WTC11 (cell line): ENCODE results near the gene RIGI. TPM values are rescaled to one million over a fixed set of nuclear protein-coding genes. Genes with fewer than 3 reads are reported as not detected.

Experiments used
- ATF1 ChIP-seq: sonication (generic); formaldehyde crosslinking; IDR thresholded peaks from 2 replicates; pipeline ENCODE4 v1.8.1; 2023; ENCODE audit warnings: mild to moderate bottlenecking, moderate library complexity, missing genetic modification reagents
- CBFB ChIP-seq: sonication (generic); formaldehyde crosslinking; IDR thresholded peaks from 2 replicates; pipeline ENCODE4 v1.8.1; 2022; ENCODE audit warnings: mild to moderate bottlenecking, low read depth, missing genetic modification reagents
- GABPB1 ChIP-seq: sonication (generic); formaldehyde crosslinking; IDR thresholded peaks from 2 replicates; pipeline ENCODE4 v1.8.1; 2023; ENCODE audit warnings: mild to moderate bottlenecking, missing genetic modification reagents
- HMGA2 ChIP-seq: fragments of 250-450 bp; sonication (Bioruptor Pico); IDR thresholded peaks from 2 replicates; pipeline ENCODE4 v1.4.0; 2021; ENCODE audit warnings: mild to moderate bottlenecking, moderate library complexity
- MYBL2 ChIP-seq: sonication (generic); formaldehyde crosslinking; IDR thresholded peaks from 2 replicates; pipeline ENCODE4 v1.8.1; 2023; ENCODE audit warnings: mild to moderate bottlenecking, moderate library complexity, missing genetic modification reagents
- NFATC4 ChIP-seq: fragments of 250-450 bp; sonication (Bioruptor Pico); IDR thresholded peaks from 2 replicates; pipeline ENCODE4 v1.9.0; 2021; ENCODE audit warnings: mild to moderate bottlenecking
- PRRX2 ChIP-seq: fragments of 250-450 bp; sonication (Bioruptor Pico); IDR thresholded peaks from 2 replicates; pipeline ENCODE4 v1.8.0; 2021; ENCODE audit warnings: mild to moderate bottlenecking
- SP1 ChIP-seq: sonication (generic); formaldehyde crosslinking; conservative IDR thresholded peaks from 2 replicates; pipeline ENCODE4 v1.8.1; 2022; ENCODE audit warnings: missing genetic modification reagents
- TCF7 ChIP-seq: sonication (generic); formaldehyde crosslinking; IDR thresholded peaks from 2 replicates; pipeline ENCODE4 v1.8.0; 2022; ENCODE audit warnings: mild to moderate bottlenecking, low read depth, missing genetic modification reagents, moderate library complexity
- TEAD4 ChIP-seq: sonication (generic); formaldehyde crosslinking; IDR thresholded peaks from 2 replicates; pipeline ENCODE4 v1.8.0; 2022; ENCODE audit warnings: mild to moderate bottlenecking, missing genetic modification reagents
- ZNF121 ChIP-seq: sonication (generic); formaldehyde crosslinking; IDR thresholded peaks from 2 replicates; pipeline ENCODE4 v1.8.0; 2023; ENCODE audit warnings: missing genetic modification reagents
- ZNF219 ChIP-seq: sonication (generic); formaldehyde crosslinking; IDR thresholded peaks from 2 replicates; pipeline ENCODE4 v1.8.0; 2023; ENCODE audit warnings: missing genetic modification reagents, mild to moderate bottlenecking, borderline replicate concordance
- ZNF232 ChIP-seq: sonication (generic); formaldehyde crosslinking; IDR thresholded peaks from 2 replicates; pipeline ENCODE4 v1.8.0; 2022; ENCODE audit warnings: mild to moderate bottlenecking, missing genetic modification reagents
- ZNF263 ChIP-seq: sonication (generic); formaldehyde crosslinking; IDR thresholded peaks from 2 replicates; pipeline ENCODE4 v1.8.1; 2022; ENCODE audit warnings: low read depth, mild to moderate bottlenecking, moderate library complexity, missing genetic modification reagents
- ZNF317 ChIP-seq: sonication (generic); formaldehyde crosslinking; IDR thresholded peaks from 2 replicates; pipeline ENCODE4 v1.8.1; 2023; ENCODE audit warnings: low read depth, mild to moderate bottlenecking, moderate library complexity, missing genetic modification reagents, borderline replicate concordance
- ZNF416 ChIP-seq: fragments of 250-450 bp; sonication (Bioruptor Pico); IDR thresholded peaks from 2 replicates; pipeline ENCODE4 v1.9.0; 2021; ENCODE audit warnings: mild to moderate bottlenecking, inconsistent platforms
- ZNF423 ChIP-seq: fragments of 250-450 bp; sonication (Bioruptor Pico); IDR thresholded peaks from 2 replicates; pipeline ENCODE4 v2.1.2; 2022; ENCODE audit warnings: mild to moderate bottlenecking, moderate library complexity
- total RNA-seq: library from RNA; stranded (reverse); gene quantifications from 3 replicates; pipeline ENCODE4 v1.2.3, GENCODE V29; 2021
- TF ChIP-seq, protein P1 (sequence below): sonication (generic); formaldehyde crosslinking; IDR thresholded peaks from 2 replicates; pipeline ENCODE4 v1.8.1; 2022; ENCODE audit warnings: missing genetic modification reagents, borderline replicate concordance
- TF ChIP-seq, protein P2 (sequence below): fragments of 200-600 bp; IDR thresholded peaks from 2 replicates; pipeline ENCODE4 v1.8.0; 2022; ENCODE audit warnings: antibody characterized with exemption
- TF ChIP-seq, protein P3 (sequence below): sonication (generic); formaldehyde crosslinking; IDR thresholded peaks from 2 replicates; pipeline ENCODE4 v1.8.0; 2022; ENCODE audit warnings: mild to moderate bottlenecking, missing genetic modification reagents
- TF ChIP-seq, protein P4 (sequence below): sonication (generic); formaldehyde crosslinking; IDR thresholded peaks from 2 replicates; pipeline ENCODE4 v1.8.1; 2022; ENCODE audit warnings: low read depth, missing genetic modification reagents, borderline replicate concordance
- TF ChIP-seq, protein P5 (sequence below): sonication (generic); formaldehyde crosslinking; IDR thresholded peaks from 2 replicates; pipeline ENCODE4 v1.8.1; 2022; ENCODE audit warnings: mild to moderate bottlenecking, moderate library complexity, missing genetic modification reagents
- TF ChIP-seq, protein P6 (sequence below): sonication (generic); formaldehyde crosslinking; IDR thresholded peaks from 2 replicates; pipeline ENCODE4 v1.8.1; 2023; ENCODE audit warnings: mild to moderate bottlenecking, moderate library complexity, missing genetic modification reagents
- TF ChIP-seq, protein P7 (sequence below): sonication (generic); formaldehyde crosslinking; IDR thresholded peaks from 2 replicates; pipeline ENCODE4 v1.8.0; 2022; ENCODE audit warnings: mild to moderate bottlenecking, missing genetic modification reagents
- TF ChIP-seq, protein P8 (sequence below): fragments of 250-450 bp; sonication (Bioruptor Pico); IDR thresholded peaks from 2 replicates; pipeline ENCODE4 v1.8.0; 2021; ENCODE audit warnings: mild to moderate bottlenecking

The RIGI gene
- total RNA-seq, 1 experiment from 2014 or later, result 7.5 TPM

DNA sequence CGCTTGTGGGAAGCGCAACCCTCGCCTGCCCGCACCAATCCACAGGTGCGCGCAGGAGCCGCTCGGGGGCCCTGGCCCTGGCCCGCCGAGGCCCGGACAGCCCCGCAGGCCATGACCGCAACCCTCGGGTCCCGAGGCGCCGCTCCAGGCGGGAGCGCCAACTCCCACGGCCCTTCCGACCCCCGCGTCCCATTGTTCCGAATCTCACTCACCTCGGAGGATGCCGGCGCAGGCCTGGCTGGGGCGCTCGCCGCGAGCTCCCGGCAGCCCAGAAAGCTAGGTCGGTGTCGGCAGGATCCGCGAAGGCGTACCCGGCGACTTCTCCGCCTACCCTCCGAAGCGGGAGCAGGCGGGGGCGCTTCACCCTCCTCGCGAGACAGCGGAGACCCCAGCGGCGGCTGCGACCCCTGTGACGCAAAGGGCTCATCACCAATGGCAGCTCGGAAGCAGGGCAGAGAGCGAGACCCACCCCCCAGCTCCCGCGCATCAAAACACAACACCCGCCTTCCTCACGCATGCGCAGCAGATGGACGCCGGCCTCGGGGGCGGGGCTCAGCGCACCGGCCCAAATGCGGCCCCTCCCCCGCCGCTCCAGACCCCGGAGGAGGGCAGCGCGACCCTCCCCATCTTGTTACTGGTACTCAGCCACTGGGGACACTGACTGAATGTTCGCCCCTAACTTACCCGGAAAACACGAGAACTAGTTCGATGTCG lies 24.7 kb upstream of the RIGI start (continued):
- TF ChIP-seq, protein P1, sequence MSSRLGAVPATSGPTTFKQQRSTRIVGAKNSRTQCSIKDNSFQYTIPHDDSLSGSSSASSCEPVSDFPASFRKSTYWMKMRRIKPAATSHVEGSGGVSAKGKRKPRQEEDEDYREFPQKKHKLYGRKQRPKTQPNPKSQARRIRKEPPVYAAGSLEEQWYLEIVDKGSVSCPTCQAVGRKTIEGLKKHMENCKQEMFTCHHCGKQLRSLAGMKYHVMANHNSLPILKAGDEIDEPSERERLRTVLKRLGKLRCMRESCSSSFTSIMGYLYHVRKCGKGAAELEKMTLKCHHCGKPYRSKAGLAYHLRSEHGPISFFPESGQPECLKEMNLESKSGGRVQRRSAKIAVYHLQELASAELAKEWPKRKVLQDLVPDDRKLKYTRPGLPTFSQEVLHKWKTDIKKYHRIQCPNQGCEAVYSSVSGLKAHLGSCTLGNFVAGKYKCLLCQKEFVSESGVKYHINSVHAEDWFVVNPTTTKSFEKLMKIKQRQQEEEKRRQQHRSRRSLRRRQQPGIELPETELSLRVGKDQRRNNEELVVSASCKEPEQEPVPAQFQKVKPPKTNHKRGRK, result no peak
- TF ChIP-seq ZNF219 (CRISPR knock-in tag), result no peak
- TF ChIP-seq, protein P2, sequence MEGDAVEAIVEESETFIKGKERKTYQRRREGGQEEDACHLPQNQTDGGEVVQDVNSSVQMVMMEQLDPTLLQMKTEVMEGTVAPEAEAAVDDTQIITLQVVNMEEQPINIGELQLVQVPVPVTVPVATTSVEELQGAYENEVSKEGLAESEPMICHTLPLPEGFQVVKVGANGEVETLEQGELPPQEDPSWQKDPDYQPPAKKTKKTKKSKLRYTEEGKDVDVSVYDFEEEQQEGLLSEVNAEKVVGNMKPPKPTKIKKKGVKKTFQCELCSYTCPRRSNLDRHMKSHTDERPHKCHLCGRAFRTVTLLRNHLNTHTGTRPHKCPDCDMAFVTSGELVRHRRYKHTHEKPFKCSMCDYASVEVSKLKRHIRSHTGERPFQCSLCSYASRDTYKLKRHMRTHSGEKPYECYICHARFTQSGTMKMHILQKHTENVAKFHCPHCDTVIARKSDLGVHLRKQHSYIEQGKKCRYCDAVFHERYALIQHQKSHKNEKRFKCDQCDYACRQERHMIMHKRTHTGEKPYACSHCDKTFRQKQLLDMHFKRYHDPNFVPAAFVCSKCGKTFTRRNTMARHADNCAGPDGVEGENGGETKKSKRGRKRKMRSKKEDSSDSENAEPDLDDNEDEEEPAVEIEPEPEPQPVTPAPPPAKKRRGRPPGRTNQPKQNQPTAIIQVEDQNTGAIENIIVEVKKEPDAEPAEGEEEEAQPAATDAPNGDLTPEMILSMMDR, result no peak
- TF ChIP-seq, protein P3, sequence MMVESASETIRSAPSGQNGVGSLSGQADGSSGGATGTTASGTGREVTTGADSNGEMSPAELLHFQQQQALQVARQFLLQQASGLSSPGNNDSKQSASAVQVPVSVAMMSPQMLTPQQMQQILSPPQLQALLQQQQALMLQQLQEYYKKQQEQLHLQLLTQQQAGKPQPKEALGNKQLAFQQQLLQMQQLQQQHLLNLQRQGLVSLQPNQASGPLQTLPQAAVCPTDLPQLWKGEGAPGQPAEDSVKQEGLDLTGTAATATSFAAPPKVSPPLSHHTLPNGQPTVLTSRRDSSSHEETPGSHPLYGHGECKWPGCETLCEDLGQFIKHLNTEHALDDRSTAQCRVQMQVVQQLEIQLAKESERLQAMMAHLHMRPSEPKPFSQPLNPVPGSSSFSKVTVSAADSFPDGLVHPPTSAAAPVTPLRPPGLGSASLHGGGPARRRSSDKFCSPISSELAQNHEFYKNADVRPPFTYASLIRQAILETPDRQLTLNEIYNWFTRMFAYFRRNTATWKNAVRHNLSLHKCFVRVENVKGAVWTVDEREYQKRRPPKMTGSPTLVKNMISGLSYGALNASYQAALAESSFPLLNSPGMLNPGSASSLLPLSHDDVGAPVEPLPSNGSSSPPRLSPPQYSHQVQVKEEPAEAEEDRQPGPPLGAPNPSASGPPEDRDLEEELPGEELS (CRISPR knock-in tag), result peak; percentile 51; the same call in 1 of the 2 replicates
- TF ChIP-seq SP1 (CRISPR knock-in tag), result peak; percentile 57
- peak; percentile 100 for TF ChIP-seq ZNF121 (CRISPR knock-in tag)
- TF ChIP-seq TEAD4 (CRISPR knock-in tag), result no peak
- TF ChIP-seq PRRX2 (CRISPR knock-in tag), result no peak
- TF ChIP-seq GABPB1 (CRISPR knock-in tag), result no peak; the same call in 1 of the 2 replicates
- no peak for TF ChIP-seq ATF1
- TF ChIP-seq, protein P4, sequence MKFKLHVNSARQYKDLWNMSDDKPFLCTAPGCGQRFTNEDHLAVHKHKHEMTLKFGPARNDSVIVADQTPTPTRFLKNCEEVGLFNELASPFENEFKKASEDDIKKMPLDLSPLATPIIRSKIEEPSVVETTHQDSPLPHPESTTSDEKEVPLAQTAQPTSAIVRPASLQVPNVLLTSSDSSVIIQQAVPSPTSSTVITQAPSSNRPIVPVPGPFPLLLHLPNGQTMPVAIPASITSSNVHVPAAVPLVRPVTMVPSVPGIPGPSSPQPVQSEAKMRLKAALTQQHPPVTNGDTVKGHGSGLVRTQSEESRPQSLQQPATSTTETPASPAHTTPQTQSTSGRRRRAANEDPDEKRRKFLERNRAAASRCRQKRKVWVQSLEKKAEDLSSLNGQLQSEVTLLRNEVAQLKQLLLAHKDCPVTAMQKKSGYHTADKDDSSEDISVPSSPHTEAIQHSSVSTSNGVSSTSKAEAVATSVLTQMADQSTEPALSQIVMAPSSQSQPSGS, result no peak
- TF ChIP-seq, protein P5, sequence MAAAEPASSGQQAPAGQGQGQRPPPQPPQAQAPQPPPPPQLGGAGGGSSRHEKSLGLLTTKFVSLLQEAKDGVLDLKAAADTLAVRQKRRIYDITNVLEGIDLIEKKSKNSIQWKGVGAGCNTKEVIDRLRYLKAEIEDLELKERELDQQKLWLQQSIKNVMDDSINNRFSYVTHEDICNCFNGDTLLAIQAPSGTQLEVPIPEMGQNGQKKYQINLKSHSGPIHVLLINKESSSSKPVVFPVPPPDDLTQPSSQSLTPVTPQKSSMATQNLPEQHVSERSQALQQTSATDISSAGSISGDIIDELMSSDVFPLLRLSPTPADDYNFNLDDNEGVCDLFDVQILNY (CRISPR knock-in tag), result peak; percentile 67; the same call in 1 of the 2 replicates
- TF ChIP-seq ZNF317 (CRISPR knock-in tag), result no peak
- TF ChIP-seq ZNF232 (CRISPR knock-in tag), result peak; percentile 71; the same call in 1 of the 2 replicates
- TF ChIP-seq ZNF416 (CRISPR knock-in tag), result peak; percentile 48; the same call in 1 of the 2 replicates
- TF ChIP-seq, protein P6, sequence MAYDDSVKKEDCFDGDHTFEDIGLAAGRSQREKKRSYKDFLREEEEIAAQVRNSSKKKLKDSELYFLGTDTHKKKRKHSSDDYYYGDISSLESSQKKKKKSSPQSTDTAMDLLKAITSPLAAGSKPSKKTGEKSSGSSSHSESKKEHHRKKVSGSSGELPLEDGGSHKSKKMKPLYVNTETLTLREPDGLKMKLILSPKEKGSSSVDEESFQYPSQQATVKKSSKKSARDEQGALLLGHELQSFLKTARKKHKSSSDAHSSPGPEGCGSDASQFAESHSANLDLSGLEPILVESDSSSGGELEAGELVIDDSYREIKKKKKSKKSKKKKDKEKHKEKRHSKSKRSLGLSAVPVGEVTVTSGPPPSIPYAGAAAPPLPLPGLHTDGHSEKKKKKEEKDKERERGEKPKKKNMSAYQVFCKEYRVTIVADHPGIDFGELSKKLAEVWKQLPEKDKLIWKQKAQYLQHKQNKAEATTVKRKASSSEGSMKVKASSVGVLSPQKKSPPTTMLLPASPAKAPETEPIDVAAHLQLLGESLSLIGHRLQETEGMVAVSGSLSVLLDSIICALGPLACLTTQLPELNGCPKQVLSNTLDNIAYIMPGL, result peak; percentile 91
- TF ChIP-seq MYBL2, result 0 out of 2 replicates have a peak, but pooled peaks have one; percentile 51
- TF ChIP-seq, protein P7, sequence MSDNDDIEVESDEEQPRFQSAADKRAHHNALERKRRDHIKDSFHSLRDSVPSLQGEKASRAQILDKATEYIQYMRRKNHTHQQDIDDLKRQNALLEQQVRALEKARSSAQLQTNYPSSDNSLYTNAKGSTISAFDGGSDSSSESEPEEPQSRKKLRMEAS (CRISPR knock-in tag), result peak; percentile 65; the same call in 1 of the 2 replicates
- no peak for TF ChIP-seq ZNF263 (CRISPR knock-in tag)
- TF ChIP-seq TCF7 (CRISPR knock-in tag), result no peak
- 0 out of 2 replicates have a peak, but pooled peaks have one; percentile 43 for TF ChIP-seq CBFB
- TF ChIP-seq, protein P8, sequence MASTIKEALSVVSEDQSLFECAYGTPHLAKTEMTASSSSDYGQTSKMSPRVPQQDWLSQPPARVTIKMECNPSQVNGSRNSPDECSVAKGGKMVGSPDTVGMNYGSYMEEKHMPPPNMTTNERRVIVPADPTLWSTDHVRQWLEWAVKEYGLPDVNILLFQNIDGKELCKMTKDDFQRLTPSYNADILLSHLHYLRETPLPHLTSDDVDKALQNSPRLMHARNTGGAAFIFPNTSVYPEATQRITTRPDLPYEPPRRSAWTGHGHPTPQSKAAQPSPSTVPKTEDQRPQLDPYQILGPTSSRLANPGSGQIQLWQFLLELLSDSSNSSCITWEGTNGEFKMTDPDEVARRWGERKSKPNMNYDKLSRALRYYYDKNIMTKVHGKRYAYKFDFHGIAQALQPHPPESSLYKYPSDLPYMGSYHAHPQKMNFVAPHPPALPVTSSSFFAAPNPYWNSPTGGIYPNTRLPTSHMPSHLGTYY (CRISPR knock-in tag), result no peak
- no peak for TF ChIP-seq HMGA2 (CRISPR knock-in tag)
- TF ChIP-seq ZNF423, result no peak
- no peak for TF ChIP-seq NFATC4 (CRISPR knock-in tag)
